ENCODE results near the gene IRAG1. TPM values are rescaled to one million over a fixed set of nuclear protein-coding genes. Genes with fewer than 3 reads are reported as not detected.

IRAG1 gene
- total RNA-seq, 2 experiments from 2014 or later = not detected

GRCh38 chr11:10674911-10675440, 18.6 kb downstream of the IRAG1 start:
- DNase-seq = no peak
- H3K4me3 Mint-ChIP-seq = no peak overlapping the region
- no peaks in the 10 kb centered on the region for H3K9me3 Mint-ChIP-seq
- no peaks in the 10 kb centered on the region for H3K4me1 Mint-ChIP-seq
- POLR2A ChIA-PET = no interaction called here
- H3K27me3 Mint-ChIP-seq = peaks cover 51% of the 10 kb centered on the region
- no peaks in the 10 kb centered on the region for H3K36me3 Mint-ChIP-seq (ENCODE audit: low read depth)
- CTCF ChIA-PET = interaction anchor here (1.1 kb wide), 1 partner anchor 10 kb away, joined by 3 read pairs; no protein-coding TSS in a partner anchor
- H3K27ac Mint-ChIP-seq = no peak overlapping the region

GRCh38 chr11:10674440-10674855, 19.1 kb downstream of the IRAG1 start:
- no peak overlapping the region for H3K4me3 Mint-ChIP-seq
- CTCF ChIA-PET = interaction anchor here (0.9 to 1.1 kb wide), 2 partner anchors 10 to 20 kb away, joined by 3 read pairs; no protein-coding TSS in a partner anchor
- POLR2A ChIA-PET = no interaction called here
- peaks cover 51% of the 10 kb centered on the region for H3K27me3 Mint-ChIP-seq
- H3K9me3 Mint-ChIP-seq = no peaks in the 10 kb centered on the region
- no peak overlapping the region for H3K27ac Mint-ChIP-seq
- no peaks in the 10 kb centered on the region for H3K4me1 Mint-ChIP-seq
- DNase-seq = no peak
- H3K36me3 Mint-ChIP-seq (ENCODE audit: low read depth) = no peaks in the 10 kb centered on the region

DNA sequence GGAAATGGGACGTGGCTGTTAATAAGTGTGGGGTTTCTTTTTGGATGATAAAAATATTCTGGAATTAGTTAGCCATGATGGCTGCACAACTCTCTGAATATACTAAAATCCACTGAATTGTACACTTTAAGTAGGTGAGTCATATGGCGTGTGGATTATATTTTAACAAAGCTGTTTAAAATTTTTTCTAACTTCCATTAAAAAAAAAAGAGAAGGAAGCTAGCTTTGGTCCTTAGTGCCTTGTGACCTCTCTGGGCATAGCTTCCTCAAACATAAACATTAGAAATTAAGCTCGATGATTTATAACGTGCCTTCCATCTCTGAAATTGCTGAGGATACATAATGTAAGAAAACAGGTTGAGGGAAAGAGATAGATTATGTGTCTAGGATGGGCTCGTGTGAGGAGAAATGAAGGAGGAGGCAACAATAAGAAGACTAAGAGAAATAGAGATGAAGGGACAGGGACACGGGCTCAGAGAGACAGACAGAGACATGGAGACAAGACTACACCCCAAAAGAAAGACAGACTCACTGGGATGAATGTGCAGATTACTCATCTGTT, 20.0 kb downstream of the IRAG1 start:
- Mint-ChIP-seq H3K27ac (no peak overlapping the region), H3K4me1 (no peaks in the 10 kb centered on the region), H3K4me3 (no peak overlapping the region), H3K9me3 (no peaks in the 10 kb centered on the region), H3K36me3 (ENCODE audit: low read depth) (no peaks in the 10 kb centered on the region), H3K27me3 (peaks cover 44% of the 10 kb centered on the region)
- DNase-seq = no peak
- ChIA-PET POLR2A (interaction anchor here (0.5 kb wide), 1 partner anchor 58 kb away, joined by 4 read pairs; no protein-coding TSS in a partner anchor), CTCF (interaction anchor here (0.6 to 0.9 kb wide), 3 partner anchors 10 to 92 kb away, joined by 3 to 5 read pairs (median 4); no protein-coding TSS in a partner anchor)

DNA sequence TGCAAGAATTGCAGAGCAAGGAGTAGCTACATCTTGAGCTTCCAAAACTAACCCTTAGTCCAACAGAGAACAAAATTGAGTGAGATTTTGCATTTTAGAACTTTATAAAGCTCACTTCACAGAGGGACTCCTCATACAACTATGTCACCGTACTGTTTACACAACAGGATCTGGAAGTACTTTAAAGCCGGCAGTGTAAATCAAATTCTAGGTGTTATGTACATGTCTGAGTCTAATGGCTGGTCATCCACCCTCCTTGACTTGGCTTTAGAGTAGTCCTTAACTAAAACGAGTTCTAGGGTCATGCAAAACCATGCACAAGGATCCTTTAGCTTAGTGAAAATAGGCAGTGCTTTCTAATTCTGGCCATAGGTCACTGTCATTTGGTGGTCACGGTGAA, 23.5 kb downstream of the IRAG1 start:
- Mint-ChIP-seq H3K9me3 (no peaks in the 10 kb centered on the region), H3K27me3 (peaks cover 27% of the 10 kb centered on the region), H3K36me3 (ENCODE audit: low read depth) (no peaks in the 10 kb centered on the region), H3K27ac (no peak overlapping the region), H3K4me1 (no peaks in the 10 kb centered on the region), H3K4me3 (no peak overlapping the region)
- ChIA-PET CTCF (no interaction called here), POLR2A (no interaction called here)
- no peak for DNase-seq

DNA sequence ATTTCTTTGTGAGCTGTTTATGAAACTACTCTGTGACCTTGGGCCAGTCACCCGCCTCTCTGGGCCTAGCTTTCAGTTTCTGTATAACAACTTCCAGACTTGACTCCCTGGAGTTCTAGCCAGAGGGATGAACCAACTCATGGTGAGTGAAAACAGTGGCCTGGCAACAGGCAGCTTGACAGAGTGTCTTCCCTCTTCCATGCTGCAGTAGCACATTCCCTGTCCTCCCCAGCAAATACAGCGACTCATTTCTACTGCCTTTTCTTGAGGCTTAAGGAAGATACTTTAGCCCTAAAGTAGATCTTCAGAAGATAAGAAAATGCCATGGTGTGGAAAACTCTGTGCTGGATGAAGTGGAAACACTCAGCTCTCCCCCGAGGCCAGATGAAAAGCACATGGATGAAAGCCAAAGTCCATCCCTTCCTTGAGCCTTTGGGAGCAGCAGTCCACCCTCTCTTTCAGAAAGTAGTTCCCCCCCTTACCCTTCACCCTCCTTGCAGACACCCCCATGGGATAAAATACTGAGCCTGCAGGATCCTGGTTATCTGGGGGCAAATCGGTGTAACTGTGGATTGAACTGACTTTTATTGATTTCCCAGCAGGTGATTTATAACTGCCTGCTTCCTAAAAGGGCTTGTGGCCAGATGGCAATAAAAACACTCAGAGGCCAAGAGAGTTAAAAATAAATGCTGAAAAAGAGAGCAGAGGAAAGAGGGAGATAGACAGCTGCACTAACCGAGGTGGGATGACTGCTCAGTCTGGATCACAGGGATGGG, 24.1 kb downstream of the IRAG1 start:
- no peaks in the 10 kb centered on the region for H3K4me1 Mint-ChIP-seq
- CTCF ChIA-PET = no interaction called here
- H3K4me3 Mint-ChIP-seq = no peak overlapping the region
- DNase-seq = no peak
- no peaks in the 10 kb centered on the region for H3K9me3 Mint-ChIP-seq
- POLR2A ChIA-PET = no interaction called here
- H3K27me3 Mint-ChIP-seq = peaks cover 24% of the 10 kb centered on the region
- H3K27ac Mint-ChIP-seq = no peak overlapping the region
- no peaks in the 10 kb centered on the region for H3K36me3 Mint-ChIP-seq (ENCODE audit: low read depth)

DNA sequence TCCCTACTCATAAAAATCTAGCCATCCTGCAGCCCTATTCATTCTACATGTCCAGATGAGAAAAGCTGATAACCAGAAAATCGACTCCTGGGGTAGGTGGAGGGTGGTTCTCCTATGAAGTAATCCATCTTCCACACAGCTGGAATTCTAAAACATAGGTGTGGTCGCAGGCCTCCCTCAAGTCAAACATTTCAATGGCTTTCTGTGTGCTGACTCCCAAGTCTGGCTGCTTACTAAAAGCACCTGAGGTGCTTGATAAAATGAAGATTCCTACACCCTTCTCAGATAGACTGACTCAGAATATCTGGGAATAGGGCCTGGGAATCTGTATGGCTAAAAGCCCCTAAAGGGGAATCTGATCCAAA, 26.1 kb downstream of the IRAG1 start:
- no peaks in the 10 kb centered on the region for H3K4me1 Mint-ChIP-seq
- CTCF ChIA-PET = interaction anchor here (5.2 kb wide), 1 partner anchor 14 kb away, joined by 37 read pairs; no protein-coding TSS in a partner anchor
- no peak overlapping the region for H3K27ac Mint-ChIP-seq
- H3K4me3 Mint-ChIP-seq = no peak overlapping the region
- no peaks in the 10 kb centered on the region for H3K36me3 Mint-ChIP-seq (ENCODE audit: low read depth)
- DNase-seq = no peak
- peaks cover 10% of the 10 kb centered on the region for H3K27me3 Mint-ChIP-seq
- POLR2A ChIA-PET = no interaction called here
- no peaks in the 10 kb centered on the region for H3K9me3 Mint-ChIP-seq

DNA sequence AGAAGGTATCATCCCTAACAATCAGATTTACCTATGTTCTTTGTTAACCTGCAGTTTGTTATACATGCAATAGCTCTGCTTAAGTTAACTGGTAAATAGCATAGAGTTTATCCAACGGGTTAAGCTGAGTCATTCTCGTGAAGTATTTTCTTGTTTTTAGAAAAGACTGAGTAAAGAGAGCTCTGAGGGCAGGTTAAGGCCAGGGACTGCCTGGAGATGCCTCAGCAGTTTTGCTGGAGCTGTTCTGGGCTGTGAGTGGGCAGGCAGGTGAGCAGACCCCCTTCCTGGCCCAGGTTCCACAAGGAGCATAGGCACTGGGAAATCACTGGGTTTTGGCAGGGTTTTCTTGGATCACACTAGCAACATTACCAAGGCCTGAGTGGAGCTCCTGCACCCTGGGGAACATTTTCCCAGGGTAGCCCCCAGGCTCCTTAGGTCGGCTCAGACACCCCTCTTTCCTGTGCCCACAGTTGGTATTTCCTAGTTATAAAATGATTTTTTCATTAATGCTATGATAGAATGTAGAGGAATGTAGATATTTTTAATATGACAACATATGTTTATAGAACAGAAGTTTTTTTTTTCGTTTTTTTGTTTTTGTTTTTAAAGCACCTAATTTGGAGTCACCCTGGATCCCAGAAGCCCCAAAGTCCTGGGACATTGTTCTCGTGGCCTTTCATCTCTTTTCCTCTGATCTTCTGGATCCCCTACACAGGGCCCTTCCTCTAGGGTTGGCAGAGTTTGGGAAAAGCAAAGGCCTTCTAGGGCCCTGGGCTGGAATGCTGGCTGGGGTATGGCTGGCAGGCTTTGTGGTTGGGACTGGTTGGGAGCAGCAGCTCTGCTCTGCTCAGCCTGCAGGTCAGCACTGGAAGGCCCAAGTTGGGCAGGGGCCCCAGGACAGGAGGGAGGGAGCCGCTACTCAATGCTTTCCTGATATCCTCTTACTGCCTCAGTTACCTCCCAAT, 26.7 kb downstream of the IRAG1 start:
- DNase-seq = no peak
- H3K4me3 Mint-ChIP-seq = no peak overlapping the region
- no peak overlapping the region for H3K27ac Mint-ChIP-seq
- ChIA-PET CTCF (interaction anchor here (0.9 to 5.2 kb wide), 3 partner anchors 13 to 126 kb away, joined by 4 to 37 read pairs (median 4); partner anchors contain the start of gene RNF141), POLR2A (no interaction called here)
- no peaks in the 10 kb centered on the region for H3K4me1 Mint-ChIP-seq
- H3K9me3 Mint-ChIP-seq = no peaks in the 10 kb centered on the region
- H3K36me3 Mint-ChIP-seq (ENCODE audit: low read depth) = no peaks in the 10 kb centered on the region
- H3K27me3 Mint-ChIP-seq = peaks cover 4% of the 10 kb centered on the region

- H3K4me1 Mint-ChIP-seq = no peaks in the 10 kb centered on the region
- no peaks in the 10 kb centered on the region for H3K9me3 Mint-ChIP-seq
- CTCF ChIA-PET = interaction anchor here (0.8 to 5.2 kb wide), 2 partner anchors 10 to 11 kb away, joined by 3 to 37 read pairs; no protein-coding TSS in a partner anchor
- no peak overlapping the region for H3K4me3 Mint-ChIP-seq
- no peak overlapping the region for H3K27ac Mint-ChIP-seq
- no peaks in the 10 kb centered on the region for H3K36me3 Mint-ChIP-seq (ENCODE audit: low read depth)
- no peak for DNase-seq
- POLR2A ChIA-PET = no interaction called here
- H3K27me3 Mint-ChIP-seq = no peaks in the 10 kb centered on the region
Measured at GRCh38 chr11:10664496-10664895, 29.1 kb downstream of the IRAG1 start.

DNA sequence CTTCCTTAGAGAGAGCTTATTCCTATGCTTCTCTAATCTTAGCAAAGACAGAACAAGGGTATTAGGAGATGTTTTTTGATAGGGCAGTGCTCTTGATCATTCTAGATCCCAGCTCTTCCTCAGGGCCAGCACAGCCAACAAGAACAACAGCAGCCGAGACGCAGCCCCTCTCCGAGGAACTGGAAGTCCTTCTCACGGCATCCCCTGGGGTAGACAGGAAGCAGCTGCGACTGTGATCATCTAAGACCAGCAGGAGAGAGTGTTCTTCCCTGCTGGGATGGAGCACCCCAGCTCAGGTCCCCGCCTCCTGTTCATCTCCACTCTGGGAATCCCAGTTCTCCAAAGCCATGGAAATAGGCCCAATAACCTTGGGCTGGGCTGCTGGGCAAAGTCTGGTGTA, 29.6 kb downstream of the IRAG1 start:
- no peaks in the 10 kb centered on the region for H3K27me3 Mint-ChIP-seq
- DNase-seq = no peak
- no peaks in the 10 kb centered on the region for H3K9me3 Mint-ChIP-seq
- H3K27ac Mint-ChIP-seq = no peak overlapping the region
- ChIA-PET CTCF (interaction anchor here (0.9 to 5.2 kb wide), 3 partner anchors 10 to 33 kb away, joined by 3 to 37 read pairs (median 4); no protein-coding TSS in a partner anchor), POLR2A (no interaction called here)
- H3K4me3 Mint-ChIP-seq = no peak overlapping the region
- no peaks in the 10 kb centered on the region for H3K36me3 Mint-ChIP-seq (ENCODE audit: low read depth)
- peaks cover 3% of the 10 kb centered on the region for H3K4me1 Mint-ChIP-seq

GRCh38 chr11:10663365-10663764, 30.2 kb downstream of the IRAG1 start:
- no peaks in the 10 kb centered on the region for H3K27me3 Mint-ChIP-seq
- DNase-seq = no peak
- POLR2A ChIA-PET = no interaction called here
- CTCF ChIA-PET = interaction anchor here (0.6 to 5.2 kb wide), 4 partner anchors 10 to 33 kb away, joined by 3 to 37 read pairs (median 4); no protein-coding TSS in a partner anchor
- no peaks in the 10 kb centered on the region for H3K36me3 Mint-ChIP-seq (ENCODE audit: low read depth)
- no peaks in the 10 kb centered on the region for H3K9me3 Mint-ChIP-seq
- H3K4me1 Mint-ChIP-seq = peaks cover 7% of the 10 kb centered on the region
- H3K27ac Mint-ChIP-seq = no peak overlapping the region
- H3K4me3 Mint-ChIP-seq = no peak overlapping the region

DNA sequence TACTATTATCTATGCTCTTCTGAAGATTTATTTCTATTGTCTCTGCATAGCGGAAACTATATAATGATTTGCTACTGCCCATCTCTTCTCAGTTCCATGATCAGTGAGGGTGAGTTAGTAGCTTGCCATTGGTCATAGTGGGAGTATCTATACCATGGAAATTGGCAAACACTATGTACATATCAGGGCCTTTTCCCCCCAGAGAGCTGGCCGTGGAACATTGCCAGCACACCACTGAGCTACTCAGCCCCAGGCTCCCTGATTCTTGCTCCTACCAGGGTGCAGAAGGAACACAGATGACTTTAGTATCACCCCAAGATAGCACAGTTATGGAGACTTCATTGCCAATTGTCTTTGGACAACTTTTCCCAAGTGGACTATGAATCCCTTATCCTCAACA, 33.2 kb downstream of the IRAG1 start:
- Mint-ChIP-seq H3K36me3 (ENCODE audit: low read depth) (no peaks in the 10 kb centered on the region), H3K9me3 (no peaks in the 10 kb centered on the region), H3K4me3 (no peak overlapping the region), H3K27me3 (no peaks in the 10 kb centered on the region), H3K4me1 (peaks cover 18% of the 10 kb centered on the region), H3K27ac (no peak overlapping the region)
- CTCF ChIA-PET = interaction anchor here (1.1 kb wide), 1 partner anchor 9 kb away, joined by 3 read pairs; no protein-coding TSS in a partner anchor
- POLR2A ChIA-PET = no interaction called here
- DNase-seq = no peak

DNA sequence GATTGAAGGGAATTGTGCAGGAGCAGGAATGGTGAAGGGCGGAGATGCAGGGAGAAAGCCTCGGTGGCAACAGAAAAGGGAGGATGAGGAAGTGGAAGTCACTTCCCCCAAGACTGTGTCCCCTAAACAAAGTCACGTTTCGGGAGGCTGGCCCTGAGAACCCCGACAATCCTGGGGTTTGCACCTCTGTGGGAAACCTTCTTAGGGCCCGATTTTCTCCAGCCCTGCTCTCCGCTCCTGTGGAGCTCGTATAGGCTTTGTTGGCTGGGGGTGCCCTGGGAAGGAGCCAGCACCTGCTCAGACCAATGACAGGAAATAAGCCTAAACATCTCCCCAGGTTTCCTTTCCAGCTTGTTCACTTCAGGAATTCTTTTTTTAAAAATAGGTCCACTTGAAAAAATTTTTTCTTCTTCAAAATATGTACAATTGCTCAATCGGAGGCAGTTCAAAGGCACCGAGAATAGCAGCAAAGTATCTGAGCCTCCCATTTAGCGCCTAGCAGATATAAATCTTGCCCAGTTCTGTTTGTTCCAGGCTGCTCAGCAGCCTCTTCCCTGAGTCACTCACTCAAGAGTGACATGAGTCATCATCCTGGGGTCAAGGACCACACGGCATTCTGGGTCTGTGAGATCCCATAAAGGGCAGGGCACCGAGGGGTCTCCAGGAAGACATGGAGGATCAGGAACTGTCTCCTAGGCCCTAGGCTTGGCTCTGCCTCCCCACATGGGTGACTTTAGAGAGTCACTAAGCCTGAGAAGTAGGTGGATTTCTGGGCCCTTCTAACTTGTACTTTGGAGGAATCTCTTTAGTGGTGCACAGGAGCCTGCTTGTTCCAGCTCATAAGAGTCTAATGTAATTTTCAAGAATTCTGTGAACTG, 34.0 kb downstream of the IRAG1 start:
- Mint-ChIP-seq H3K36me3 (ENCODE audit: low read depth) (no peaks in the 10 kb centered on the region), H3K4me1 (peaks cover 21% of the 10 kb centered on the region), H3K4me3 (no peak overlapping the region), H3K27me3 (no peaks in the 10 kb centered on the region), H3K27ac (no peak overlapping the region), H3K9me3 (no peaks in the 10 kb centered on the region)
- ChIA-PET POLR2A (no interaction called here), CTCF (interaction anchor here (1.1 kb wide), 1 partner anchor 9 kb away, joined by 3 read pairs; no protein-coding TSS in a partner anchor)
- no peak for DNase-seq

All from activated CD4-positive, alpha-beta T cell treated with anti-CD3 and anti-CD28 coated beads, Interleukin-2, amount 10 ng/mL, durations not matched to agents 7 days and 5 days (primary cell).